ENCODE measurements around the gene RTTN. TPM values are rescaled to one million over a fixed set of nuclear protein-coding genes. Genes with fewer than 3 reads are reported as not detected.
A peak's percentile ranks its signal among the peaks of the same experiment; 100 is the strongest.

The RTTN gene
- polyA plus RNA-seq, 5 donors = 15.3 to 27.1 (median 23.7) TPM

GRCh38 chr18:70216788-70217187 is 11.3 kb upstream of the RTTN start:
- no peak for DNase-seq

GRCh38 chr18:70207181-70207580 is 1.7 kb upstream of the RTTN start:
- no peak for DNase-seq

- no peak for DNase-seq
Observed at GRCh38 chr18:70200286-70200685, 5.2 kb downstream of the RTTN start.

- no peak for DNase-seq
Observed at GRCh38 chr18:70197844-70198243, 7.6 kb downstream of the RTTN start.

- DNase-seq = no peak
Observed at GRCh38 chr18:70197026-70197425, 8.5 kb downstream of the RTTN start.

GRCh38 chr18:70195852-70196434 is 9.5 kb downstream of the RTTN start:
- DNase-seq = peak; percentile 6 to 19

- no peak for DNase-seq
Observed at GRCh38 chr18:70195014-70195614, 10.4 kb downstream of the RTTN start.

GRCh38 chr18:70194227-70194890 is 11.1 kb downstream of the RTTN start:
- no peak for DNase-seq

GRCh38 chr18:70190529-70190928 is 15.0 kb downstream of the RTTN start:
- DNase-seq = no peak

GRCh38 chr18:70188113-70188512 is 17.4 kb downstream of the RTTN start:
- no peak for DNase-seq

- DNase-seq = no peak
Observed at GRCh38 chr18:70183441-70183840, 22.0 kb downstream of the RTTN start.

GRCh38 chr18:70182548-70182947 is 22.9 kb downstream of the RTTN start:
- no peak for DNase-seq

GRCh38 chr18:70181725-70182124 is 23.8 kb downstream of the RTTN start:
- DNase-seq = no peak

GRCh38 chr18:70181015-70181414 is 24.5 kb downstream of the RTTN start:
- DNase-seq = no peak

GRCh38 chr18:70176537-70176936 is 28.9 kb downstream of the RTTN start:
- no peak for DNase-seq

- DNase-seq = no peak
Observed at GRCh38 chr18:70175216-70175615, 30.3 kb downstream of the RTTN start.

GRCh38 chr18:70172225-70172624 is 33.3 kb downstream of the RTTN start:
- DNase-seq = no peak

GRCh38 chr18:70169747-70170146 is 35.7 kb downstream of the RTTN start:
- DNase-seq = no peak

- peak in 1 of 2 donors; percentile 9 for DNase-seq
Observed at GRCh38 chr18:70166668-70167067, 38.8 kb downstream of the RTTN start.

GRCh38 chr18:70165936-70166335 is 39.6 kb downstream of the RTTN start:
- no peak for DNase-seq

- DNase-seq = no peak
Observed at GRCh38 chr18:70160073-70160678, 45.3 kb downstream of the RTTN start.

- no peak for DNase-seq
Observed at GRCh38 chr18:70158992-70159717, 46.3 kb downstream of the RTTN start.

All from right lung (tissue), 5 donors.